GM19324 (cell line): ENCODE measurements around the gene LMOD2.

ENCODE experiments used
- ATAC-seq: cut with Tn5 transposase; IDR thresholded peaks from one replicate; pipeline ENCODE4 v1.9.1; 2021; ENCODE audit warnings: mild to moderate bottlenecking, moderate library complexity; ENCODE audit not compliant: unreplicated experiment, low FRiP score

LMOD2 gene

GRCh38 chr7:123639631-123640030, 16.0 kb upstream of the LMOD2 start:
- ATAC-seq: no peak

GRCh38 chr7:123640583-123640982, 15.1 kb upstream of the LMOD2 start:
- ATAC-seq: no peak

DNA sequence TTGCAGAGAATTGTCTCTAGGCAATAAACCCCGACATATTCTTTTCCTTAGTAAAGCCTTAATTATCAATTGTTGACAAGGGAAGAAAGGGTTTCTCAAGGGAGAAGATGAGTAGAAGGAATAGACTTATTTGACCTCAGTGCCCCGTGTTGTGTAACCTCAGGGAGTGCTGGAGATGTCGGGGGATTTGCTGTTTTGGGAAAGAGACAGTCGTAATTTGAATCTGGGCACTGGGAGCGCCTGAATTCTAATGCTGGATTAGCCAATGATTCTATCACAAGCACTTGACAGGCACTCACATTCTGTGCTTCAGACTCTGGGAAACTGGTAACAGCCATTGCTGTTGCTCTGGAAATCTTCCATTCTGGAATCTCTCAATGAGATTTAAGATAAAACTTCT, 13.8 kb upstream of the LMOD2 start:
- no peak for ATAC-seq

- no peak for ATAC-seq
These were observed 11.9 kb upstream of the LMOD2 start for GRCh38 chr7:123643495-123644441.

GRCh38 chr7:123645516-123645915, 10.2 kb upstream of the LMOD2 start:
- no peak for ATAC-seq

- ATAC-seq: no peak
These were observed 8.4 kb upstream of the LMOD2 start for GRCh38 chr7:123647106-123647730.

- ATAC-seq: no peak
These were observed 5.7 kb upstream of the LMOD2 start for GRCh38 chr7:123649964-123650363.

- ATAC-seq: no peak
These were observed 5.1 kb upstream of the LMOD2 start for GRCh38 chr7:123650595-123650994.

DNA sequence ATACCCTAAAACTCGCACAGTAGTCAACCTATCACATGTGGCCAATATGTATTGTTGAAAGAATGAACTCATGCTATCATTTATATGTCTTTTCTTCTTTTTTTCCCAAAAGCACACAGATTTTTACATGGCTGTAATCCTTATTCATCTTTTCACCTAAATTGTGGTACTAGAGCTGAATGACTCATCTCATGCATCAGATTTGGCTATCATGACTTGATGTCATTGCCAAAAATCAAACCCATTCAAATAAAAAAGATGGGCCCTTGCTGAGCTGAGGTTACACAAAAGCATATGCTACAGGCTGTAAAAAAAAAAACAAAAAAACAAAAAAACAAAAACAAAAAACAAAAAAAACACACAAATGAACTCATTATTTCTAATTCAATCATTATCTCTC, 3.3 kb upstream of the LMOD2 start:
- no peak for ATAC-seq

DNA sequence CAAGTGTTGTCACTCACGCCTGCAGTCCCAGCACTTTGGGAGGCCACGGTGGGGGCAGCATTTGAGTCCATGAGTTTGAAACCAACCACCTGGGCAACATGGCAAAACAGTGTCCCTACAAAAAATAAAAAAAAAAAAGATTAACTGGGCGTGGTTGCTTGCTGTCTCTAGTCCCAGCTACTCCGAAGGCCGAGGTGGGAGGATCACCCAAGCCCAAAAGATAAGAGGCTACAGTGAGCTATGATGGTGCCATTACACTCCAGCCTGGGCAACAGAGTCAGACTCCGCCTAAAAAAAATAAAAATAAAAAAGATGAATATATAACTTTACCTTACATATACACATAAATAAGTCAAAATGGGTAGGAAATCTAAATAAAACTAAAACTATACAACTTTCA, 2.5 kb upstream of the LMOD2 start:
- no peak for ATAC-seq

GRCh38 chr7:123656544-123657303, 1.1 kb downstream of the LMOD2 start:
- ATAC-seq: no peak

- ATAC-seq: no peak
These were observed 1.6 kb downstream of the LMOD2 start for GRCh38 chr7:123657304-123657685.

- no peak for ATAC-seq
These were observed 2.4 kb downstream of the LMOD2 start for GRCh38 chr7:123658023-123658422.

GRCh38 chr7:123660514-123661354, 5.1 kb downstream of the LMOD2 start:
- no peak for ATAC-seq

GRCh38 chr7:123661765-123662164, 6.1 kb downstream of the LMOD2 start:
- ATAC-seq: no peak

GRCh38 chr7:123662293-123662692, 6.6 kb downstream of the LMOD2 start:
- ATAC-seq: no peak

GRCh38 chr7:123662755-123663154, 7.1 kb downstream of the LMOD2 start:
- no peak for ATAC-seq

GRCh38 chr7:123663200-123663599, 7.5 kb downstream of the LMOD2 start:
- ATAC-seq: no peak

- no peak for ATAC-seq
These were observed 9.5 kb downstream of the LMOD2 start for GRCh38 chr7:123665157-123665556.

DNA sequence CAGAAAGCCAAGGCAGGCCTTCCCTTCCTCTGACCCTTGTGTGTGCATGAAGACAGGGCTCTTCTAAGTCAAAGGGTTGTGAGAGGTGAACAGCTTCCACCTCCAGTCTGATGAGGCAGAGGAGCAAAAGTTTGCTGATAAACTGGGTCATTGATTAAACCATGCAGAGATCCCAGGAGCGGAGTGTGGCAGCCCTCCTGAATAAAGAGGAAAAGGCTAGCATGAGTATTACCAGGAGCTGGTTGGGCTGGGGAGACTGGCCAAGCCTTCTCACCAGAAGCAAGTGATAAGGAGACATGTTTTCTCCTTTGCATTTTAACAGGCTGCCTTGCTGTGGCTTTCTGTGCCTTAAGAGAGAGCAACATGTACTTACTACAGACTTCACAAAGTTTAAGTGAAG, 10.2 kb downstream of the LMOD2 start:
- no peak for ATAC-seq
